Measurements from ENCODE around the gene CPA1.
"Not testable (repeated sequence)": the region's sequence is repeated elsewhere in the genome, so short reads cannot be mapped to it uniquely, and the experiment has no call there.

Gene CPA1

DNA sequence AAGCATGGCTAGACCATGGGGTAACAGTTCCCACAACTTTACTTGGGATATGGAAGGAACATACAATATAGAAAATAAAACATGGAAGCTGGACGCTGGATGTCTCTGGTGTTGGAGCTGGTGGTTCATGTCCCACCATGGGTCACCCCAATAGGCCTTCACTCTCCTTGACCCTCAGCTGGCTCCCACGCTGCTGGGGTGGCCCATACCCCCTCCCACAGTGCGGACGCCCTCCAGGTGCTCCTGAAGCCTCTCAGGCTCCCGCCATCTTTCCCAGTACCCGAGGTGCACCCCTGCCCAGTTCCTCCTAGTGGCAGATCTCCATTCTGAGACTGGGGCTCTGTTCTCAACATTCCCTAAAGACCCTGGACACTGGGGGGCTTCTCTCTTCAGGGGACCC, 5.8 kb upstream of the CPA1 start:
- DNase-seq, result no peak

DNA sequence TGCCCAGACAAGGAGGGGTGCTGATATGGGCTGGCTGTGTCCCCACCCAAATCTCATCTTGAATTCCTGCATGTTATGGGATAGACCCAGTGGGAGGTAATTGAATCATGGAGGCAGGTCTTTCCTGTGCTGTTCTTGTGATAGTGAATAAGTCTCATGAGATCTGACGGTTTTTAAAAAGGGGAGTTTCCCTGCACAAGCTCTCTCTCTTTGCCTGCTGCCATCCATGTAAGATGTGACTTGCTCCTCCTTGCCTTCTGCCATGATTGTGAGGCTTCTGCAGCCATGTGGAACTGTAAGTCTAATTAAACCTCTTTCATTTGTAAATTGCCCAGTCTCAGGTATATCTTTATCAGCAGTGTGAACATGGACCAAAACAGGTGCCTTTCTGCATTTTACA, 3.8 kb upstream of the CPA1 start:
- not testable (repeated sequence) for DNase-seq

DNA sequence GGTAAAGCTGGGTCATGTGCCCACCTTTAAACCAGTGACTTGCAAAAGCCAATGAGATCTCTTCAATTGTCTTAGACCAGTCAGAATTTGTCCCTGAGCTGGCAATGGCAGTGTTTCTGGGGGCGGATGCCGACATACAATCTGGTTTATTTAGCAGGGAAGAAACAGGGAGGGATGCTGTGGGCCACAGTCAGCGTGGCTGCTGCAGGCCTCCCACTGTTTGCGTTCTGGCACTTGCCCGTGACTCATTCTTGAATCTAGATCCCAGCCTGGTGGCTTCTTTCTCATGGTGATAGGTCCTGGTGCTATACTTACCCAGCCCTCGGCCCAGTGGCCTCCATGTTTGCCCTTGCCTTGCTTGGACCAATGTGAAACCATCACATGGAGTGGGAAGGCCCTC, 3.1 kb upstream of the CPA1 start:
- DNase-seq, result no peak

DNA sequence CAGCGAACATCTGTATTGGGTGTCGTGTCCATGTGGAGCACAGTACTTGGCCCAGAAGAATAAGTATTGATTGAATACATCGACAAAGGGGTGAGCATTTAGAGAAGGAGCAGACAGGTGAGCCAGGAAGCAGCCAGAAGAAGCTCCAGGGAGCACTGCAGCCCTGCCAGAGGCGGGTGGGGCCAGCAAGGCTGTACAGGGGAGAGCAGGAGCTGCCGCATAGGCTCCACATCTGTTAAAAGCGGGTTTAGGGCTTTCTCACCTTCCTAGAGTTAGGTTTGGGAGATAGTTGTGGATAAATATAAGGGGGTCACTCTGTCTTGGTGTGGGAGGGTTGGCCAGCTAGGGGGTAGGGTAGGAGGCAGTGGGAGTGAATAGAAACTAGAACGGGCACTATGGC, 1.3 kb upstream of the CPA1 start:
- DNase-seq, result no peak

DNA sequence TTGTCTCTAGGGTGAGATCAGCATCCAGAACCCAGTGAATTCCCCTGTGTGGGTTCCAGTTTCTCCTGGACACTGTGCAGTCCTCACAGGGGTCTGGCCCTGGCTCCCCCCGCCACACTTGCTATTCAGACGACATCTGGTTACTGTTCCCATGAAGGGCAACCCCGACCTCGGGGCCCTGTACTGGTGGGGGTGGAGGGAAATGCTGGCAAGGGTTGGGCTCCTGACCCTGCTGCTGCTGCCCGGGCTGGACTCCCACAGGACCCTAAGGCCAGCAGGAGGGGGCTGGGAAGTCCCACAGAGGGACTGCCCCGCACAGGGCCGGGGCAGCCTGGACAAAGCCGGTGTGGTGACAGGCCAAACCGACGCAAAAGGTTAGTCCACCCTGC, 768 bp upstream of the CPA1 start:
- no peak for DNase-seq

DNA sequence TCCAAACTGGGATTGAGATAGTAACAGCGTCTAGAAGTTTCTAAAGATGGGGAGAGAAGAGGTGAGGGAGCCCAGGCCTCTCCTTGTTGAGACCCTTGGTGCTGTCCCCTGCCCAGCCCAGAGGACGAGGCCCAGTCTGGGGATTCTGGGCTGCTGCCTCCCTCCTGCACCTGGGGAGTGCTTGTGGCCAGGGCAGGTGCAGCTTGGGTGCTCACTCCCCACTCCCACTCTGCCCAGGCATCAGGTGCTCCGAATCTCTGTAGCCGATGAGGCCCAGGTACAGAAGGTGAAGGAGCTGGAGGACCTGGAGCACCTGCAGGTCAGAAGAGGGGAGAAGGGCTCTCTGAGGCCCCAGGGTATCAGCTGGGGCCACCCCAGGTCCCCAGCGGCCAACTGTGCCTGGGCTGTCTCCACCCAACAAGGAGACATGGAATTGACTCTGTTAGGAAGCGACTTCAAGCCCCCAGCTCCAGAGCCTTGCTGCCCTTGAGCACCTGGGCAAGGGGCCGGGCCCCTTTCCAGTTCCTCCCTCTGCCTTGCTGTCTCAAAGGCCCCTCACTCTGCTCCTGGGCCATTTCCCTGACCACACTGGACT, 664 bp downstream of the CPA1 start:
- DNase-seq, result no peak

DNA sequence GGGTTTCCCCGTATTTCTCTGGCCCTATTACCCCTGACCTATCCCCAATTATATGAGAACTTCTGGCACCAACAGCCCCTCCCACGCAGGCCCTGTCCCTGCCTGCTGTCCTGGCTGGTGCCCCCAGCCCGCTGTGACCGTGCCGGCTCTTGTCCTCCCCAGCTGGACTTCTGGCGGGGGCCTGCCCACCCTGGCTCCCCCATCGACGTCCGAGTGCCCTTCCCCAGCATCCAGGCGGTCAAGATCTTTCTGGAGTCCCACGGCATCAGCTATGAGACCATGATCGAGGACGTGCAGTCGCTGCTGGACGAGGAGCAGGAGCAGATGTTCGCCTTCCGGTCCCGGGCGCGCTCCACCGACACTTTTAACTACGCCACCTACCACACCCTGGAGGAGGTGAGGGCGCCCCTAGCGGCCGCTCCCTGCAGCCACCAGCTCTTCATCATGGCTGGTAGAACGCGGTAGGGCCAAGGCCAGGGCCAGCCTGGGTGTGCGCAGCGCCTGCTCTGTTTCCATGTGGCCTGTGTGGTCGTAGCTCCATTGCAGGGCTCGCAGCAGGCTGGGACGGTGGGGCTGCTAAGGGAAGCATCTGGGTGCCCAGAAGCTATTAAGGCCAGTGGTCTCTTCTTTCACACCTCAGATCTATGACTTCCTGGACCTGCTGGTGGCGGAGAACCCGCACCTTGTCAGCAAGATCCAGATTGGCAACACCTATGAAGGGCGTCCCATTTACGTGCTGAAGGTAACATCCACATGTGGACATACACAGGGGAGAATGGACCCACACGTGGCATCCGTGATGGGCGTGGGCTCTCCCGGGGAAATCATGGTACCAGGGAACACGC, 1.4 kb downstream of the CPA1 start:
- no peak for DNase-seq

DNA sequence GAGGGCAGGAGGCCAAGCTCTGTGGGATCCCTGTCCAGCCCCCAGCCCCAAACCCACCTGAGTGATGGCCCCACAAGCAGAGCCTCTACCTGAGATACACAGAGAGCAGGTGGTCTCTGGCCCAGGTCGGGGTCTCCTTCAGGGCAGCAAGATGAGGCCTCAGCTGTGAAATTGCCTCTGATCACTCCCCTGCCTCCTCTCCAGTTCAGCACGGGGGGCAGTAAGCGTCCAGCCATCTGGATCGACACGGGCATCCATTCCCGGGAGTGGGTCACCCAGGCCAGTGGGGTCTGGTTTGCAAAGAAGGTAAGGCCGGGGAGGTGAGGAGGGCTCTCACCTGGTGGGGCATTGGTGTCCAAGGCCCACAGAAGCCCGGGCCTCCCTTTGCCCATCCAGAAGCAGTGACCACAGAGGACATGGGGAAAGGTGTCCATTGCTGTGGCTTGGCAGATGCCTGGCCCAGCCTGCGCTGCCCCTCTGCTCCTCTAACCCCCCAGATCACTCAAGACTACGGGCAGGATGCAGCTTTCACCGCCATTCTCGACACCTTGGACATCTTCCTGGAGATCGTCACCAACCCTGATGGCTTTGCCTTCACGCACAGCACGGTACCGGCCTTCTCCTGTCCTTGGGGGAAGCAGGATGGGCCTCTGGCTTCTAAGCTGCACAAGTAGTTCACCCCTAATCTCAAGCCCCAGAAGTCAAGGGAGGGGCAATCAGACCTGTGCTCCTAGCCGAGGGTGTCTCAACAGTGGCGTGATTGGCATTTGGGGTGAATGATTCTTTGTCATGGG, 3.1 kb downstream of the CPA1 start:
- peak; percentile 0 for DNase-seq

DNA sequence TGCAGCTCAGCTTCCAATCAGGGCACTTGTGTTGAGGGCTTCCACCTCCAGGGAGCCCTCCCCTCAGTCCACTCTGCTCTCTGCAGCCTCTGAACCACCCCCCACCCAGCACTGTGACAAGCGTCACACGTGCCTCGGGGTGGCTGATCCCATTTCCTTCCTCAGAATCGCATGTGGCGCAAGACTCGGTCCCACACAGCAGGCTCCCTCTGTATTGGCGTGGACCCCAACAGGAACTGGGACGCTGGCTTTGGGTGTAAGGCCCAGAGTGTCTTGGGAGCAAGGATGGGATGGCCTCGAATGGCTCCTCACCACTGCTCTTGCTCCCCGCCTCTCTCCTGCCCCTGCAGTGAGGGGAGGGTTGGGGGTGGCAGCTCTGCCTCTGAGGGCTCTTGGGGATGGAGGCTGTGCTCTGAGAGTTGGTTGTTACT, 4.1 kb downstream of the CPA1 start:
- no peak for DNase-seq

DNA sequence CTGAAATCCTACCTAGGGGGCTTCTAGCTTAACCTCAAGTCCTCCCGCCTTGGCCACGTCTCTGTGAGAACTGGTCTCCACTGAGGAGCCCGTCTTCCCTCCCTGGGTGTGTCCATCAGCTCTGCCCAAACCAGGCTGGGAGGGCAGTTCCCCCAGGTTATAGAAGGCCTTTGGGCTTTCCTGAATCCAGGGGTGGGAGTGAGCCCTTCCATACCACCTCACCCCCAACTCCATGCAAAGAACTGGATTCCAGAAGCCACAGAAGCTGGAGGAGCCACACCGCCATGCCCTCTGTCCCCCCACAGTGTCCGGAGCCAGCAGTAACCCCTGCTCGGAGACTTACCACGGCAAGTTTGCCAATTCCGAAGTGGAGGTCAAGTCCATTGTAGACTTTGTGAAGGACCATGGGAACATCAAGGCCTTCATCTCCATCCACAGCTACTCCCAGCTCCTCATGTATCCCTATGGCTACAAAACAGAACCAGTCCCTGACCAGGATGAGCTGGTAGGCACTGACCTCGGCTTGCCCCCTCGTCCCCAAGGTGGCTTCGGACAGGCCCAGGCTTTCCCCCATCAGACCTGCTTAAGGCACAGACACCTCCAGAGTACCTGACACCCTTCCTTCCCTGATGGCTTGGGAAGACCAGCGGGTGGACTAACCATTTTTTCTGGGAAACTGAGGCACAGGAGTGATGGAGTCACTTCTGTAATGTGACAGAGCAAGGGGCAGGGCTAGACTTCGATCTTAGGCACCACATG, 4.7 kb downstream of the CPA1 start:
- no peak for DNase-seq

DNA sequence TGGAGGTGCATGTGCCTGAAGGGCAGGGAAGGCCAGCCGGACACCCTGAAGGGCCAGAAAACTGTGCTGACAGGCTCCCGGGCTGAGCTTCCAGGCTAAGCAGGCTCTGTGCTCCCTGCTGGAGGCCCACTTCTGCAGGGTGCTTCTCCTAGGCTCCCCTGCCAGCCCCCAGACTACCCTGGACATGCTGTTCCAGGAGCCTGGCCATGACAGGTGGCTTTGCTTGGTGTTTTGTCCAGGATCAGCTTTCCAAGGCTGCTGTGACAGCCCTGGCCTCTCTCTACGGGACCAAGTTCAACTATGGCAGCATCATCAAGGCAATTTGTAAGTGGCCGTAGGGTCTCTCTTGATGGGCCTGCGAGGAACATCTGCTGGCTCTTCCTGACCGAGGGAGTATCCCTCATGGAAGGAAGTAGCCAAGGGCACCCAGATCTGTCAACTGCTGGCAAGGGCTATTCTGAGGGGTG, 5.3 kb downstream of the CPA1 start:
- DNase-seq, result no peak

DNA sequence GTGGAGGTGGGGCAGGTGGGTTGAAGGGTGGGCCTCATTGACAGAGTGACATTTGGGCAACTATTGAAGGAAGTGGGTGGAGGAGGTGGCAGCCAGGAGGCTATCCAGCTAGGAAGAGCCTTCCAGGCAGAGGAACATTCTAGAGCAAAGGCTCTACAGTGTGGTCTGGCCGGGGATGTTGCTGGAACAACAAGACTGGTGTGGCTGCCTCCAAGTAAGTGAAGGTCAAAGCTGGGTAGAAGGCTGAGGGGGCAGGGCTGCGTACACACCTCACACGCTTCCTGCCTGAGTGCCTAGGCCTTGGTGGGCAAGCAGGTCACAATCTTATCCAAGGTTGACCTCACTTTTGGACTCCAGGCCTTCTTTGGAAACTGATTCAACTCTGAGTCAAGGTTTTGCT, 6.6 kb downstream of the CPA1 start:
- DNase-seq, result no peak

DNA sequence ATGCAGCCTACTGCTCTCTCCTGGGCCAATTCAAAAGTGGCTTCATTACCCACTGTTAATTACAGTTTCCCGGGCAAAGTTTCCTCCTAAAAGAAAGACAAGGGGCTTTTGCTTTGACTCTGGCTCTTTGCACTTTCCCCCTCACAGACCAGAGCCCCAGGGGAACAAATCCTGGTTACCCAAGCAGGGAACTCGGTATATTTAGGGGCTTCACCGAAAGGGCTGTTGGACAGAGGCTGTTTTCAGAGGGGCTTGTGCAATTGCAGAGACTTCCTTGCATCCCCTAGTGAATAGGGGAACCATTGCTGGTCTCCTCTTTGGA, 7.0 kb downstream of the CPA1 start:
- DNase-seq, result no peak

DNA sequence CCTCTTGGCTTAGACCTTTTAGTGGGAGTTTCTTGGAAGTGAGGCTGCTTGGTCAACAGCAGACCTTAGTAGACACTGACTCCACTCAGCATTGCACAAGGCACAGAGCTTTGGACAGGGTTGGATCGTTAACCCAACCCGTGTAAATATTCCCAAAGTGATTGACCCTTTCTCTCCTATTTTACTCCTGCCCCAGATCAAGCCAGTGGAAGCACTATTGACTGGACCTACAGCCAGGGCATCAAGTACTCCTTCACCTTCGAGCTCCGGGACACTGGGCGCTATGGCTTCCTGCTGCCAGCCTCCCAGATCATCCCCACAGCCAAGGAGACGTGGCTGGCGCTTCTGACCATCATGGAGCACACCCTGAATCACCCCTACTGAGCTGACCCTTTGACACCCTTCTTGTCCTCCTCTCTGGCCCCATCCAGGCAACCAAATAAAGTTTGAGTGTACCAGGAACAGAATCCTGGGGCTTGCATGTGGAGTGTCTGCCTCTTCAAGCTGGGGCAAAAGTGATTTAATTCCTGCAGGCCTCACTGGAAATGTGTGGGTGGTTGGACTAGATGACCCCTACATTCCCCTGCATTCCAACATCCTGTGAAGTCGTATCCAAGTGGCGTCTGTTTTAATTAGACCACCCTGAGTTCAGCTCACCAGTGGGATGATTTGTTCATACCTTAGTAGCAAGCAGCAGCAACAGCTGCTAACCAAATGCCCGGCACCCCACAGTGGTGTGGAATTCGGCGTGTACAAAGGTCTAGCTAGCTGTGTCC, 7.5 kb downstream of the CPA1 start:
- DNase-seq, result no peak

DNA sequence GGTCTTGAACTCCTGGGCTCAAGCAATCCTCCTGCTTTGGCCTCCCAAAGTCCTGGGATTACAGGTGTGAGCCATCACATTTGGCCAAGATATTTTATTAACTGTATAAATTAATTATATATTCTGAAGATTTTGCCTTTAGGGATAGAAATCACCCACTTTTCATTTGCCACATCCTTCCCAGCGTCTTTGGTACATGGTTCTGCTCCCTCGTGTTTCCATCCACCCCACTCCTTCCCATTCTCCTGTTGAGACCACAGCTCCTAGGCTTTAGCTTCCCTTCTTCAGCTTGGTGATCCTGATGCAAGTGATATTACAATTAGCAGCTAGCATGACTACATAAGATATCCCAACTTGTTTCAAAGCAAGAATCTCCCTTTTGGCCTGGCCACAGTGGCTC, 8.4 kb downstream of the CPA1 start:
- DNase-seq, result no peak

DNA sequence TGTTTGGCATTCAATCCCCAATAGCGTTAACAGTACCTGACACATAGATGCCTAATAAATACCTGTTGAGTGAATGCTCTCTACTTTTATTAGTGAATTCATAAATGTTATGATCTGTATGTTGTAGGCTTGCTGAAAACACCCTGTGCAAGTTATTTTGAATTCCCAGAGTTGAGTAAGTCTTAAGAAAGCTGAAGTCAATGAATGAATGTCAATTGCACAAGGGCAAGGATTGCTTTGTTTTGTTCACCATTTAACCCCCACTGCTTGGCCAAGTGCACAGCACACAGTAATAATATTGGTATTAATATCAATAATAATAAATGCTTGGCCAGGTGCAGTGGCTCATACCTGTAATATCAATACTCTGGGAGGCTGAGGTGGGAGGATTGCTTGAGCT, 10.2 kb downstream of the CPA1 start:
- no peak for DNase-seq

DNA sequence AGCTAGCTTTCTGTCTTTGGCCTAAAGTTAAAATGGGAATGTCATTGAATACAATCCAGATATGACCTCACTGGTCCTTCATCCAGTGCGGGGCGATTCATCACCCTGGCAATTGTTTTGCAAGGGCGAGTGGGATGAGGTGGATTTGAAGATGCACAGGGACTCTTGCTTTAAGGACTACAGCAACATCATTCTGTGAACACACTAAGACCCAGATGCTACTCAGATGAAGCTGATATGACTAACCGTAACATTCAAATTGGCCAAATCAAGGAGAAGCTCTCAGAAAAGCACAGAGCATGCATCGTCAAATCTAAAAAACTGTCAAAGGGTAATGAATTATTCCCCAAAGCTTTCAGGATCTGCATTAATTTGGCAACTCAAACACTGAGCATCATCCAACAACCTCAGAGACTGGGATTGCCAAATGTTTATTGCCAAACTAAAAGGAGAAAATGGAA, 12.8 kb downstream of the CPA1 start:
- DNase-seq, result no peak

DNA sequence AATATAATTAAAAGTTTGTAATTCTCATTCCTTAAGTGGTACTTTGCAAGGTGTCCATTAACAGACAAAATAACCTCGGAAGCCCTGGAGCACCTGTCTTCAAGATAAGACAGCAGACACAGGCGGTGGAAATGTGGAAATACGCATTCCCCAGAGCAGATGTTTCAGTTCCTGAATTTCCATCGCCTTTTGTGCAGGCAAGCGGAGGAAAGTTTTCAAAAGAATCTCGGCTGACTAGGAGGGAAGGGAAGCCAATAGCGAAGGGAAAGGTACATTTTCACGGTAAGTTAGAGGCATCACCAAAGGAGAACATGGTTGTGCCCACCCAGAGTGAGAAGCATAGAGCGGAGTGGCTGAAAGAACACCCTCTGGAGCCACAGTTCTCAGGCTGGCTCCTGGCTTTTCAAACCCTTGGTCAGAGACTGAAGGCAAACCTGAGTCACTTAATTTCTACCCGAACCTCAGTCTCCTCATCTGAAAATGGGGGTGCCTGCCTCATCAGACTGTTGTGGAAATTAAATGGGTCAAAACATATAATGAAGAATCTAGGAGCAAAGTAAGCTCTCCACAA, 13.6 kb downstream of the CPA1 start:
- no peak for DNase-seq

DNA sequence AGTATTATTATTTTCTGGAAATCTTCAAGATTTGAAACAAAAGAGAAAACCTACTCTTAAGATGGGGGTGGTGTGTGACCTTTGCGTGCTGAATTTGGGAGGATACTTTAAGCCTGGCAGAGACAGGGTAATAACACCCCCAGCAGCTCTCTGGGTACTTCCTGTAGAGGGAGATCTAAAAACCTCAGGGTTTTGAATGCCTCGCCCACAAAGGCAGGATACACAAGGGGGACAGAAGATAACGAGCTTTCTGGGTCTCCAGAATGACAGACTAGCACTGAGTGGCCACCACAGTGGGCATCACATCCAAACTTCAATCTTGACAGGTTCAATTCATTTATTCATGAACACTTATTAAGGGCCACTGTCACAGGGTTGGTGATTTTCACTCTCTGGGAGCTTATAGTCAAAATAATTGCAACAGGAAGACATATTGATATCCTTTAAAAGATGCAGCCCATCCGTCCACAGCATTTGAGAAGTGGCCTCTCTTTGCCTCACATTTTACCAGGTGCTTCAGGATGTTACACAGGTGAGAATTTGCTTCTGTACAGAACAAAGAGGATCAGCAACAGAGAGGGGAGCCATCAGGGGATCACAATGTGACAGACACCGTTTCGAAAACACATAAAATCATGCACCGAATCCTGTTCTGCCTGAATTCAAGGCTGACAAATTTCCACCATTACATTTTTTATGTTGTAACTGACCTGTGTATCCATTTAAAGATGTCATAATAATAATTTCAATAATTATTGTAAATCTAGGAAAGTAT, 14.3 kb downstream of the CPA1 start:
- DNase-seq, result no peak

DNA sequence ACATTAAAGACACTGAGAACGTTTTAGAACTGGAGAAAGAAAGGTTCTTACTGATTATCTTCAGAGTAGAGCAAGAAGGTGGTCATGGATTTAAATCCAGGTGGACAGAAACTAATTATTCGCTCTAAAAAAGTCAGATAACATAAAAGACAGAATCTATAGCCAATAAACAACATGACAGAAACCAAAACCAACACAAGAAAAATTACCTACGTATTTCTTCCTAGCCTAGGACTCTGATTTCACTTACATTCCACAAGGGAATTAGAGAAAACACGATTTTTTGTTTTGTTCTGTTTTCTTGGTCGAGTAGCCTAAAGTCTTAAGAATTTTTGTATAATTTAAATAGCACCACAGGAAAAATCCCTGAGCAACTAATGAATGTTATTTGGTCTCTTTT, 15.1 kb downstream of the CPA1 start:
- DNase-seq, result no peak

DNA sequence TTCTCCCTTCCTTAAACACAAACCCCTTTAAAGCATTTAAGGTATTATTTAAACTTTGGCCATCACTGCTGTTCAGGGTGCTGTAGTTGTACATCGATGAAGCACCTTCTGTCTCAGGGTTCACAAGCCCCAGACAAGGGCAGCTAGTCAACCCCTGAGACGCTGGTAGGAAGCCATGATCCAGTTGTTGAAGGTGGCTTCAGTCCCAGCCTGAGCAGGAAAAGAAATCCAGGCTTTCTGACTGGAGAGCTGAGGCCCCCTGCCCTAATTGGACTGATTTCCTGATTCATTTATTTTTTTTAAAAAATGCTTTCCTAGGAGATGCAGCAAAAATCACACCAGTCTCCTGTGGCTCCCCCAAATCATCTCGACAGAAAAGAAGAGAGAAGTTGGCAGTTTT, 15.8 kb downstream of the CPA1 start:
- no peak for DNase-seq
